Spinal cord (tissue), 10 donors: ENCODE measurements around the gene GEN1. TPM values are rescaled to one million over a fixed set of nuclear protein-coding genes. Genes with fewer than 3 reads are reported as not detected.

Source experiments
- DNase-seq, 6 donors: peaks; one replicate each; pipeline versions ENCODE4 v3.0.0 to v3.0.0-alpha.2; 2013 to 2015; ENCODE audit warnings: low spot score in 6 of 6, low read depth in 4 of 6
- H3K27ac ChIP-seq: one replicate; pipeline ENCODE4 v1.5.1; 2013; ENCODE audit warnings: low read depth, low read length, control low read depth
- H3K27me3 ChIP-seq: one replicate; pipeline ENCODE4 v1.6.1; 2013; ENCODE audit warnings: low read length; ENCODE audit not compliant: control insufficient read depth, insufficient read depth
- H3K36me3 ChIP-seq: one replicate; pipeline ENCODE4 v1.6.1; 2013; ENCODE audit warnings: low read length; ENCODE audit not compliant: control insufficient read depth, insufficient read depth
- H3K4me1 ChIP-seq: one replicate; pipeline ENCODE4 v1.6.1; 2013; ENCODE audit warnings: low read length; ENCODE audit not compliant: control insufficient read depth, insufficient read depth
- H3K4me3 ChIP-seq: one replicate; pipeline ENCODE4 v1.5.1; 2013; ENCODE audit warnings: low read depth, low read length, control low read depth
- H3K9me3 ChIP-seq: one replicate; pipeline ENCODE4 v1.6.1; 2013; ENCODE audit warnings: low read length; ENCODE audit not compliant: control insufficient read depth, insufficient read depth
- WGBS: methylation state at CpG from one replicate; pipeline ENCODE4 v1.1.5; 2013; ENCODE audit warnings: missing lambda C conversion rate; ENCODE audit not compliant: insufficient coverage; 5-methylcytosine and 5-hydroxymethylcytosine counted together
- polyA plus RNA-seq, 2 donors: library from polyadenylated mRNA; unstranded; fragments of 120-200 nt; gene quantifications; one replicate each; pipeline ENCODE4 v1.2.1, GENCODE V29; 2013; ENCODE audit not compliant: insufficient read length in 2 of 2
- total RNA-seq, 2 donors: library from RNA; depleted of rRNA in 1 of 2; stranded (reverse); fragments of 120-200 nt in 1 of 2; fragments of >200 nt in 1 of 2; gene quantifications; one replicate each; pipeline versions ENCODE4 v1.2.3 to v1.2.4, GENCODE V29; 2013 to 2014
- donor health status: healthy.

GEN1 gene
- total and polyA plus RNA-seq, 4 donors, result 8.4 to 15.6 (median 10.1) TPM

DNA sequence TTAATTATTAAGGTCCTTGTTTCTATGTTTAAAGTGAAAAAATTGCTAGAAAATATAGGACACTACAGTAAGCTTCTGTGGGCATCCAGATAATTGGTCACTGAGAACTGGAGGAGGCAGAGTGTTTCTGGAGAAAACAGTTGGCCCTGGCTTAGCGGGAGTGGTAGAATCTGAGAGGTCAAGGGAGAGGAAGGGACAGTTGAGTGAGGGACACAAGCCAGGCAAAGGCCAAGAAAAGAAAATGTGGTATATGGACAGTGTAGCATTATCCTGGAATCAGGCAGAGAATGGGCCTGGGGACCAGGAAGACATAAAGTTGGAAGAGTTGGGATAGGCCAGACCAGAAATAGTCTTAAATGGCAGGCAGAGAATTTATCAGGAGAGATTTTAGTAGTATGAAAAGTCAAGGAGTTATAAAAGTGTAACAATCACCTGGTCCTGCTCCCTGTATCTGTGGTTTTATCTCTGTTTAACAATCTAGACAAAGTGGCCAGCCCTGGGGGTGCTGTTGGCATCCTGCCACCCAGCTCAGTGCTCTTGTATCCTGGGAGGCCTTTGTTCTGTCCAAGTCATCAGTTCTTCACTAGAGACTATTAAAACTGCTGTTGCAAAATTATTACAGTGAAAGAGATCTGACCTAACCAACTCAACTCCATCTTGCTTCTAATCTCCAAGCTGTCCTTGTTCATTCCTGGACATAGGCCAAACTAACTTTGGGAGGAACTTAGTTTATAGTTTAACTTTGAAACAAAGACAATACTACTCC lies 46.9 kb downstream of the GEN1 start:
- Histone ChIP-seq H3K4me1 (peaks cover 12% of the 10 kb centered on the region), H3K36me3 (no peaks in the 10 kb centered on the region), H3K9me3 (no peaks in the 10 kb centered on the region), H3K27ac (no peak overlapping the region), H3K4me3 (no peak overlapping the region), H3K27me3 (no peaks in the 10 kb centered on the region)
- 88% methylated on average over 1 of the region's 1 CpG for WGBS
- no peak for DNase-seq

GRCh38 chr2:17803497-17803896 lies 49.6 kb downstream of the GEN1 start:
- no peaks in the 10 kb centered on the region for H3K9me3 ChIP-seq
- no CpG with 5 or more reads among the region's 3 CpGs for WGBS
- H3K27ac ChIP-seq, result no peak overlapping the region
- no peak for DNase-seq
- no peaks in the 10 kb centered on the region for H3K36me3 ChIP-seq
- no peaks in the 10 kb centered on the region for H3K27me3 ChIP-seq
- H3K4me1 ChIP-seq, result peaks cover 12% of the 10 kb centered on the region
- H3K4me3 ChIP-seq, result no peak overlapping the region

- Histone ChIP-seq H3K27ac (no peak overlapping the region), H3K4me1 (peaks cover 10% of the 10 kb centered on the region), H3K4me3 (no peak overlapping the region), H3K27me3 (no peaks in the 10 kb centered on the region), H3K36me3 (no peaks in the 10 kb centered on the region), H3K9me3 (no peaks in the 10 kb centered on the region)
- 40% methylated on average over 2 of the region's 3 CpGs for WGBS
- DNase-seq, result no peak
Observed at GRCh38 chr2:17804358-17804757, 50.4 kb downstream of the GEN1 start.

DNA sequence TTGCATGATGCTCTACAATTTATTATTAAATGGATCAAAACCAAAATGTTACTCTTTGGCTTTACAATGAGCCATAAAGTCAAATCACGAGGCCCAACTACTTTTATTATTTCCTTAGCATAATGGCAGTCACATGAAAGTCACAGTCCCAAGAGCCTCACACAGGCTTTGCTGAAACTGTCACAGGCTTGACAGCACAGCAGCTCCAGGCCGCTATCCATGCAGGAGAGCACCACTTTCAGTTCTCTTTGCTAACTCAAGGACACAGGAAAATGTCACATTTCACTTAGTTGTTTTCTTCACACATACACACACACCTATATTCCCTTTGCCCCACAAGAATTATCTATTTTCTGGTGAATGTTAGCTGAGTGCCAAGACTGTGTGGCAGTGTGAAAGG lies 51.2 kb downstream of the GEN1 start:
- H3K27ac ChIP-seq, result no peak overlapping the region

DNA sequence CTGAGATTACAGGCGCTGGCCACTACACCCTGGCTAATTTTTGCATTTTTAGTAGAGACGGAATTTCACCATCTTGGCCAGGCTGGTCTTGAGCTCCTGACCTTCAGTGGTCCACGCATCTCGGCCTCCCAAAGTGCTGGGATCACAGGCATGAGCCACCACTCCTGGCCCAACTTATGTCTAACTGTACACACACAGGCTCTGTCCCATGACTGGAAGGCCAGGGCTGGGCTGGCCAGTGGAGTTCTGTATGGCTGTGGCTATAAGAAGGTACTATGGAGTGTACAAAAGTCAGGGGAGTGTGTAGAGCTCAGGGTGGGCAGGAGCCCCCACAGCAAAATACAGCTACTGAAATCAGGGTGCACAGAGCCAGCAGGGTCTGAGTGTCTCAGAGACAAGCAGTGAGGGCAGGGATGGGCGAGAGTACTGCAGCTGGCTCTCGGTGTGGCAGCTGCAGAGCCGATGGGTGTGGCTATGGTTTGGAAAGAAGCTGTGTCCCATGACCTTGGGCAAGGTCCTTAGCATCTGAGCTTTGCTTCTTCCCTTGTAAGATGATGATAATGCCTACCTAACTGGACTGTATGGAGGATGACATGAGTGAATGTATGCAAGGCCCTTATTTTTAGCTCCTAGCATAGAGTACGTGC lies 51.9 kb downstream of the GEN1 start:
- H3K27me3 ChIP-seq, result no peaks in the 10 kb centered on the region
- no peak overlapping the region for H3K4me3 ChIP-seq
- WGBS, result 75% methylated on average over 6 of the region's 8 CpGs
- H3K27ac ChIP-seq, result no peak overlapping the region
- DNase-seq, result no peak
- no peaks in the 10 kb centered on the region for H3K9me3 ChIP-seq
- peaks cover 3% of the 10 kb centered on the region for H3K4me1 ChIP-seq
- no peaks in the 10 kb centered on the region for H3K36me3 ChIP-seq

More for the DNA sequence above, 51.2 kb downstream of the GEN1 start:
- Histone ChIP-seq H3K36me3 (no peaks in the 10 kb centered on the region), H3K27me3 (no peaks in the 10 kb centered on the region), H3K4me3 (no peak overlapping the region), H3K9me3 (no peaks in the 10 kb centered on the region), H3K4me1 (peaks cover 5% of the 10 kb centered on the region)
- DNase-seq, result no peak
- 69% methylated on average over 2 of the region's 2 CpGs for WGBS

DNA sequence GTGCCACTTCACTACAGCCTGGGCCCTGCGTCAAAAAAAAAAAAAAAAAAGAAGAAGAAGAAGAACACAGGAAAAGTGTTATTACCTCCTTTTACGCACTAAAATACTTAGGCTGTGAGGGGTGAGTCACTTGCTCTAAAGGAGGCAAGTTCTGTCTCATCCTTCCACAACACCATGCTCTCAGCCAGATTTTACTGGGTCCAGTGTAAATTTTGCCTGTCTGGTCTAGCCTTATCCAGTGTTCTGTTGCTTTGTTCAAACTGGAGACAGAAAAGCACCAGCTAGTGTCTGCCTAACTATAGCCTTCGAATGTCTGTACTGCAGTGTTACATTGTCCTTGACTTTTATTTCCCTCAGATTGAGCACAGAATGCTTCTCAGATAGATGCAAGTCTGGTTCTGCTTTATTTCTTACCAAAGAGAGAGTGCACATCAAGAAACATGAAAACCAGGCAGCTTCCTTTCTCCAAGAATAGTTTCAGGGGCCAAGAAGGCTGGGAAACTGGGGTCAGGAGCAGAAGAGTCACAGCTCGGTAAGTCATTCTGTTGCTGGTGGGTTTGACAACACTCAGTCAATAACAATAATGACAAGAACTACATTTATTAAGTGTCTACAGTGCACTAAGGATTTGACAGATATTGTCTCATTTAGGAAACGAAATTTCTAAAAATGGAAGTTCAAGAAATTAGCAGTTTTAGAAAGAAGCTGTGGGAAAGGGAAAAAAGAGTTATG lies 59.2 kb downstream of the GEN1 start:
- no peak overlapping the region for H3K4me3 ChIP-seq
- no peak overlapping the region for H3K27ac ChIP-seq
- H3K36me3 ChIP-seq, result no peaks in the 10 kb centered on the region
- no peaks in the 10 kb centered on the region for H3K27me3 ChIP-seq
- H3K4me1 ChIP-seq, result no peaks in the 10 kb centered on the region
- 74% methylated on average over 2 of the region's 5 CpGs for WGBS
- no peak for DNase-seq
- no peaks in the 10 kb centered on the region for H3K9me3 ChIP-seq

GRCh38 chr2:17813742-17814473 lies 60.0 kb downstream of the GEN1 start:
- H3K9me3 ChIP-seq, result no peaks in the 10 kb centered on the region
- no peak overlapping the region for H3K27ac ChIP-seq
- WGBS, result 94% methylated on average over 2 of the region's 5 CpGs
- DNase-seq, result no peak
- H3K4me3 ChIP-seq, result no peak overlapping the region
- no peaks in the 10 kb centered on the region for H3K36me3 ChIP-seq
- no peaks in the 10 kb centered on the region for H3K27me3 ChIP-seq
- H3K4me1 ChIP-seq, result no peaks in the 10 kb centered on the region

DNA sequence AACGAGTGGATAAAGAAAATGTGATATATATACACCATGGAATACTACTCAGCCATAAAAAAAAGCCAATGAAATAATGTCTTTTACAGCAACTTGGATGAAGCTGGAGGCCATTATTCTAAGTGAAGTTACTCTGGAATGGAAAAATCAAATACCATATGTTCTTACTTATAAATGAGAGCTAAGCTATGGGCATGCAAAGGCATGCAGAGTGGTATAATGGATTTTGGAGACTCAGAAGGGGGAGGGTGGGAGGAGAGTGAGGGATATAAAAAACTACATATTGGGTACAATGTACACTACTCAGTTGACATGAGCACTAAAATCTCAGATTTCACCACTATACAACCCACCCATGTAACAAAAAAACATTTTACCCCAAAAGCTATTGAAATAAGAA lies 60.7 kb downstream of the GEN1 start:
- no peak for DNase-seq
- Histone ChIP-seq H3K27me3 (no peaks in the 10 kb centered on the region), H3K4me3 (no peak overlapping the region), H3K27ac (no peak overlapping the region), H3K36me3 (no peaks in the 10 kb centered on the region), H3K9me3 (no peaks in the 10 kb centered on the region), H3K4me1 (no peaks in the 10 kb centered on the region)
- WGBS, result no CpG with 5 or more reads among the region's 1 CpG

- Histone ChIP-seq H3K4me3 (no peak overlapping the region), H3K36me3 (no peaks in the 10 kb centered on the region), H3K27me3 (no peaks in the 10 kb centered on the region), H3K4me1 (no peaks in the 10 kb centered on the region), H3K27ac (no peak overlapping the region), H3K9me3 (no peaks in the 10 kb centered on the region)
- WGBS, result 72% methylated on average over 5 of the region's 8 CpGs
- DNase-seq, result peak in 1 of 6 donors; percentile 22
Observed at GRCh38 chr2:17815468-17816184, 61.7 kb downstream of the GEN1 start.
